GM12801 (cell line): ENCODE data around the gene RPP40.

Source experiments
- TF ChIP-seq, protein P1 (sequence below): IDR thresholded peaks from one replicate; pipeline ENCODE4 v1.5.1; 2011; ENCODE audit warnings: control low read depth; ENCODE audit not compliant: insufficient read length; ENCODE audit errors: extremely low read depth

The RPP40 gene

DNA sequence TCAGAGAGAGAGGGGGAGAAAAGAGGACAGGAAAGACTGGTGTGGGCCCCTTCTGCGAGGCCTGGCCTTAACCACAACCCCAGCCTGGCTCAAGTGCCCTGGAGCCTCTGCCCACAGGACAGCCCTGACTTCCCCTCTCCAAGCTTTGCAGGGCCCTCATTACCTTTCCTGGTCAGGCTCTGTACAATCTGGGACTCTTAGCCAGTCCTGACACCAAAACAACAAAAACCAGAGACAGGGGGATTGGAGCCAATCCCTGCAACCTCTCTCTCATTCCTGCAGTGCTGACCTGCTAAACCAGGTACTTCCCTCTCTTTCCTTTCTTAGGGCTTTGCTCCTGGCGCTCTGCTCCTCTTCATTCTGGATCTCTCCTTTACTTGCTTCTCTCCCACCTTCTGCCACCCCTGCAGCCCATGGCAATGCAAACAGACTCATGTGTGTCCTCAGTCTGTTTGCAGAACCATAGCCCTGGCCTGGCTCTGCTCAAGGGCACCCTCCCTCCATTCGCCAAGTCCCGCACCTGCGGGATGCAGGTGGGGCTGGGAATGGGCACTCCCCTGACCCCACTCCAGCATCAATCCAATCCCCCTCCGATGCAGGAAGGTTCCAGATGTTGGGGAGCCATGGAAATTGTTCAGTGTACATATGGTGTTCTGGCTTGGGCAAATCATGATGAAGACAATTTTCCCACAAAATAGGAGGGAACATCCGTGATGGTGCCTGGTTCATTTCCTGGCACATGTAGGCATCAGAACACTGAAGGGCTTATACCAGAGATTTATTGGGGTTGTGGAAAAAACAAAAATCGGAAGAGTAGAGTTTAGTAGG is 38.1 kb downstream of the RPP40 start:
- TF ChIP-seq, protein P1, sequence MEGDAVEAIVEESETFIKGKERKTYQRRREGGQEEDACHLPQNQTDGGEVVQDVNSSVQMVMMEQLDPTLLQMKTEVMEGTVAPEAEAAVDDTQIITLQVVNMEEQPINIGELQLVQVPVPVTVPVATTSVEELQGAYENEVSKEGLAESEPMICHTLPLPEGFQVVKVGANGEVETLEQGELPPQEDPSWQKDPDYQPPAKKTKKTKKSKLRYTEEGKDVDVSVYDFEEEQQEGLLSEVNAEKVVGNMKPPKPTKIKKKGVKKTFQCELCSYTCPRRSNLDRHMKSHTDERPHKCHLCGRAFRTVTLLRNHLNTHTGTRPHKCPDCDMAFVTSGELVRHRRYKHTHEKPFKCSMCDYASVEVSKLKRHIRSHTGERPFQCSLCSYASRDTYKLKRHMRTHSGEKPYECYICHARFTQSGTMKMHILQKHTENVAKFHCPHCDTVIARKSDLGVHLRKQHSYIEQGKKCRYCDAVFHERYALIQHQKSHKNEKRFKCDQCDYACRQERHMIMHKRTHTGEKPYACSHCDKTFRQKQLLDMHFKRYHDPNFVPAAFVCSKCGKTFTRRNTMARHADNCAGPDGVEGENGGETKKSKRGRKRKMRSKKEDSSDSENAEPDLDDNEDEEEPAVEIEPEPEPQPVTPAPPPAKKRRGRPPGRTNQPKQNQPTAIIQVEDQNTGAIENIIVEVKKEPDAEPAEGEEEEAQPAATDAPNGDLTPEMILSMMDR, result no peak

DNA sequence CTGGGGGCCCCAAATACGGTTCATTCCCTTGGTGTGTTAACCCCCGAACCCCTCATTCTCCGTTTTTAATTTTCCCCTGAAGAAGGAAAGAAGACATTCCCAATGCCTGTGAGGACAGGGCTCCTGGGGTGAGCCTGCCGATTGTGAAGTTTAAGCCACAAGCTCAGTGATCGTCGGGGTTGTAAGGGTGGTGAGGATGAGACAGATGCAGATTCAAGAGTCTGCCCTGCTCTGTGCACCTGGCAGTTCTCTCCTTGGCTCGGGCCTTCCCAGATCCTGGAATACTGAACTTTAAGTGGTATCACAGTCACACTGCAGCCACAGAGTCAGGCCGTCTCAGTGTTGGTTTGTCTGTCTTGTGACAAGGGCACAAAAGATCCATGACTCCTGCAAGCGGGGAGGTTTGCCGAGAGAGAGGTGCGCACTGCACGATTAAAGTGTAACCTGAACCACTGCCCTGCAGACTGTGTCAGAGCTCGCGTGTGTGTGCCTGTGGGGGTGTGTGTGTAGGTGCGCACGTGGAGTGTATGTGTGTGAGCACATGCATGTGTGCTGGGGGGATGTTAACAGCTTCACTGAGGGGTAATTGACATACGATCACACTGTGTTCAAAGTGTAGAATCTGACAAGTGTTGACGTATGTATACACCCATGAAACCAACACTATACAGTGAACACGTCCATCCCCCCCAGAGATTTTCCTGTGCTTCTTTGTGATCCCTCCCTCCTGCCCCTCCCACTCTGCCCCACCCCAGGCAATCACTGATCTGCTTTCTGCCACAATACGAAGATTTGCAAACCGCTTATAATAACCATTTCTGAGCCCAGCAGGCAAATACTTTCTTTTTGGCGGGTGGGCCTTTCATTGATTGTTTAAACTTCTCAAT is 38.9 kb downstream of the RPP40 start:
- TF ChIP-seq, protein P1, result no peak

DNA sequence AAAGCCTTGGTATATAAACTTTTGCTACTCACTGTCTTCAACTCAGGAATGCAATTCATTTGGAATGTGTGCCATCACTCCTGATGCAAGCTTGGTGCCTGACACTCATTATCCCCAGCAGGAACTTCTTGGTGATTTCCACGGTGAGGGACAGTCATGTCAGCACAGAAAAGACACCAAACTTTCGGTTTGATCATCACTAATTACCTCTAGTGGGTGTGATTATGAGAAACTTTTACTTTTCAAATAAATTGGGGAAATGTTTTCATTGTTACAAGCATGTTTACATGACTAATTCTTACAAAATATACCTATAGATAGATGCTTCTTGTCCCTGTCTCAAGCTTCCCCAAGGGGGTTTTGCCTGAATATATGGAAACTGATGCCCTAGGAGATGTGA is 40.9 kb downstream of the RPP40 start:
- TF ChIP-seq, protein P1, result no peak

DNA sequence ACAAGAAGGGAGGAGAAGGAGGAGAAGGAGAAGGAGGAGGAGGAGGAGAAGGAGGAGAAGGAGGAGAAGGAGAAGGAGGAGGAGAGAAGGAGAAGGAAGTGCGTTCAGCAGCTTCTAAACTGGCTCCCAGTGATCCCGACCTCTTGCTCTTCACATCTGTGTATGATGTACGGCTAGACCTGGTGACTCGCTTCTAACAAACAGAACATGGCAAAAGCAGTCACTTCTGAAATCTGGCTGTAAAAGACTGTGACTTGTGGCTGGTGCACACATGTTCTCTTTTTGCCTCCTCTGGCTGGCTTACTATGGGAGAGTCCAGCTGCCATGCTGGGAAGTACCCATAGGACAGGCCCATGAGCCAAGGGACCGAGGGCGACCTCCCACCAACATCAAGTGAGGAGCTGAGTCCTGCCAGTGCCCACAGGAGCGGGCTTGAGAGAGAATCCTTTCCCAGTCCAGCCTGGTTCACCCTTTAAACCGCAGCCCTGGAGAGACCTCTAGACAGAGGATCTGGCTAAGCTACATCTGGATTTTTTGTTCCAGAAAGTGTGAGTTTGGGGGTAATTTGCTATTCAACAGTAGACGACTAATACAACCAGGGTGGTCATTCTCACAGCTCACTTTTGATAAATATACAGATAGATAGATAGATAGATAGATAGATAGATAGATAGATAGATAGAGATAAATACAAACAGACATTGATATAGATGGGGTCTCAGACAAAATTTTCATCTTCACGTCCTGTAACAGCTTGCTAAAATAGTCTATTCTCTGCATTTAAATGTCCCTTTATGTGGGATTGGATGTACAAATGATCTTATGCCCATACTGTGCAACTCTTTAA is 42.3 kb downstream of the RPP40 start:
- TF ChIP-seq, protein P1, result no peak

DNA sequence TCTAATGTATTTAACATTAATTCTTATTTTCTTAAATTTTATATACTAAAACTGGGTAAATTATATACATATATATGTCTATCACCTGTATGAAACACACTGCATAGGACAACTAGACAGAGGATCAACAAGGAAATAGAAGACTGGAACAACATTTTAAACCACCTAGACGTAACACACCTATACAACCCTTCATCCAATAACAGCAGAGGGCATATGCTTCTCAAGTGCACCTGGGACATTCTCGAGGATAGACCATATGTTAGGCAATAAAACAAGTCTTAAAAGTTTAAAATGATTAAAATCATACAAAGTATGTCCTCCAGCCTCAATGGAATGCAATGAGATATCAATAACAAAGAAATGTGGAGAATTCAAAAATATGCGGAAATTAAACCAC is 45.2 kb downstream of the RPP40 start:
- TF ChIP-seq, protein P1, result no peak

DNA sequence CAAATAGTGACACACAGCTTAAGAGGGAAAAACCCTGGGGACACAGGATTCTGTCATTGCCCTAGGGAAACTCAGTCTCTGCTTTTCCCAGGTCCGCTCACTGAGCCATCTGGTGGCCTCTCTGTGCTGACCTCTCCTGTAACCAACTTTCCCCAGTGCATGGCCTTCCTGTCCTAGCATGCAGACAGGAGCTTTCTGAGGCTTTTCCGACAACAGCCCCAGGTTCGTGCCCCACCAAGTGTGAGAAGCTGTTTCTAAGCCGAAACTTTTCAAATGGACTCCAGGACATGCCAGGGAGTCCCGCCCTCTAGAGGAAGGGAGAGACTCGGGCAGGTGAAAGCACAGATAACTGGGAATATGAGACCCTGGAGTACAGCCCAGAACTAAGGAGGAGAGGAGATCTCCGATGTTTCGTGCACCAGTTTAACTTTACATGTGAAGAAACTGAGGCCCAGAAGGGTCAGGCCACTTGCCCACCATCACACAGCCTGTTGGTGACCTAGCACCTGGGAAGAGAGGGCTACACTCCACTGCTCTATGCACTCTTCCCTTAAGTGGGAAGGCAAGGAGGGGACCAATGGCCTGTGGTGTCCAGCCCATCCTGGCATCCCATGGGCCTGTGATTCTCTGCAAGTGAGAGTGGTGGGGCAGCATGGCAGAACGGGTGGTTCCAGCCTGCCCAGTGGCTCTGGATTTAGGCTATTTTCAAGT is 46.2 kb downstream of the RPP40 start:
- TF ChIP-seq, protein P1, result no peak
